ENCODE data around the gene NRG3.
"Not testable (repeated sequence)": the region's sequence is repeated elsewhere in the genome, so short reads cannot be mapped to it uniquely, and the experiment has no call there.

Gene NRG3

DNA sequence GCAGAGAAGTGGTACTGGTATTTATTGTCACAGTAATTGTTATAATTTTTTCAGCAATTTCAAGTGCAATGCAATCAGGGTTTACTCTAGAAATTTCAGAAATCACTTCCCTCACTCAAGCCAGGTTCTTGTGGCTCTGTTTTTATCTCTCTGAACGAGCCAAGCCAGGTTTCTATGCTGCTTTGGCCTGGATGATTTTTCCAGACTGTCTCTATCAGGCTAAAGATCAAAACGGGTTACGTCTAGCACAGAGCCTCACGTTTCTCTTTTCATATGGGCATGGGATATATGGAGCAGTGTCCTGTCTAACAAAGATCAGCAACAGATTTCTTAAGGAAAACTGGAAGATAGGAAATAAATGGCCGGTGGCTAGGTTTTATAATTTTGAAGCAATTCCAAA is 1105.3 kb downstream of the NRG3 start:
- no peak overlapping the region for H3K4me3 ChIP-seq (ENCODE audit: low read depth, low read length)
- DNase-seq (ENCODE audit: low read depth), result no peak
- TF ChIP-seq, protein P1, sequence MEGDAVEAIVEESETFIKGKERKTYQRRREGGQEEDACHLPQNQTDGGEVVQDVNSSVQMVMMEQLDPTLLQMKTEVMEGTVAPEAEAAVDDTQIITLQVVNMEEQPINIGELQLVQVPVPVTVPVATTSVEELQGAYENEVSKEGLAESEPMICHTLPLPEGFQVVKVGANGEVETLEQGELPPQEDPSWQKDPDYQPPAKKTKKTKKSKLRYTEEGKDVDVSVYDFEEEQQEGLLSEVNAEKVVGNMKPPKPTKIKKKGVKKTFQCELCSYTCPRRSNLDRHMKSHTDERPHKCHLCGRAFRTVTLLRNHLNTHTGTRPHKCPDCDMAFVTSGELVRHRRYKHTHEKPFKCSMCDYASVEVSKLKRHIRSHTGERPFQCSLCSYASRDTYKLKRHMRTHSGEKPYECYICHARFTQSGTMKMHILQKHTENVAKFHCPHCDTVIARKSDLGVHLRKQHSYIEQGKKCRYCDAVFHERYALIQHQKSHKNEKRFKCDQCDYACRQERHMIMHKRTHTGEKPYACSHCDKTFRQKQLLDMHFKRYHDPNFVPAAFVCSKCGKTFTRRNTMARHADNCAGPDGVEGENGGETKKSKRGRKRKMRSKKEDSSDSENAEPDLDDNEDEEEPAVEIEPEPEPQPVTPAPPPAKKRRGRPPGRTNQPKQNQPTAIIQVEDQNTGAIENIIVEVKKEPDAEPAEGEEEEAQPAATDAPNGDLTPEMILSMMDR (IDR thresholded peaks at IDR 0.05; ENCODE audit: insufficient read depth, low read depth, low read length, missing control alignments), result no peak

DNA sequence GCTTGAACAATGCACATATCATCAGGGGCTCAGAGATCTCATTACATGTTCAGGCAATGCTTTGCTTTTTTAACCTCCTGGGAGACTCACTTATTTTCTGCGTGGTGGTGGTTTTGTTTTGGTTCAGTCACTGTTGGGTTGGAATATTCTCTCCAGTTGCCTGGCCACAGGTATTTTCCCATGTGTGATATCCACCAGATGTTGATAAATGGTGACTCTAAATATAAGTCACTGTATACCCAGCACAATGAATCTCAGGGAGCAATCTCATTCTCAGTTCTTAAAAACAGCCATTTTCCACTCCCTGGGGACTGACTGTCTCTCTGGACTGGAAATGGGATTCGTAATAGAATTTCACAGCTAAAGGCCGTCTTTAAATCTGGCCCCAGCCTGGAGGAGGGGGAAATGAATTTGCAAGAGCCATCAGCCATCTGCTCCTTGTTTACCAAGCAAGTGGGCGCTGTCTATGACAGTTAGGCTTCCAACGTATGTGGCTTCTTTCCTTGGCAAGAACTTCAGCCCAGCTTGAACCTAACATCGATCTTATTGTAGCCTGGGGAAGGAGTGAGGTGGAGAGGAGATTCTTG is 1106.2 kb downstream of the NRG3 start:
- no peak for DNase-seq (ENCODE audit: low read depth)
- TF ChIP-seq, protein P1 (IDR thresholded peaks at IDR 0.05; ENCODE audit: insufficient read depth, low read depth, low read length, missing control alignments), result no peak
- H3K4me3 ChIP-seq (ENCODE audit: low read depth, low read length), result no peak overlapping the region

DNA sequence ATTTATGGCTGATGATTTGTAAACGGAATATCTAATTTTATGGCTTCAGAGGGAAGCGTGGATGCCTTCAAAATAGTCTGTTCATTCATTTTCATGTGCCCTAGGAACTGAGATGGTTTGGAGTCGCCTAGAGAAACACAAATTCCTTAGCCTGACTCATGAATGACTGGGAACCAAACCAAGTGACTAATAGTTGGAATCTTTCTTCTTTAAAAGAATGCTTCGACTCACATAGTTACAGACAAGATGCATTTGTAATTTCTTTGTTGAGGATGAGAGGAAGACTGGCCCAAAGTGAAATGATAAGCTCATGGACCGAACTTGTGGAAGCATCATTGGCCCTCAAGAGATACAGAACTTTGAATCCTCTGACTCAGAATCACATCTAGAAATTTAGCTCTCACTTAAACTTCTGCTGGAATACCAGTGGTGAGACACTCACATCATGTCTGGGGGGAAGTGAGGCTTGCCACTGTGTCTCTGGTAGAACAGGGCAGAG is 1107.2 kb downstream of the NRG3 start:
- DNase-seq (ENCODE audit: low read depth), result no peak
- TF ChIP-seq, protein P1 (IDR thresholded peaks at IDR 0.05; ENCODE audit: insufficient read depth, low read depth, low read length, missing control alignments), result no peak
- H3K4me3 ChIP-seq (ENCODE audit: low read depth, low read length), result no peak overlapping the region

DNA sequence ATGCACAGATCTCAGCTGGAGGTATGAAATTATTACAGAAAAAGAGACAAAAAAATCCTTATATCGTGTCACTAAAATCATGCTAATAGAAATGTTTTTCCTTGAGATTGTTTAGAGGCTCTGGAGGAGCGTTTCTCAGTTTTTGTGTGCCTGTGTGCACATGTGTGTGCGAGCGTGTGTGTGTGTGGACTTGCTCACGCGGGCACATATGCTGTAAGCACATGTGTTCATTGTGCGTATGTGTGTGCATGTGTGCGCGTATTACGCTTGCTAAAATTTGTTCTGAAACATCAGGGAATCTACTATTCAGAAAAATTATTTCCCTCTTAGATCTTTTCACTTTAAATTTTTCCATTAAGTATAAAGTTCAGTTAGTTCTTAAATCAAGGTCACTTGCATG is 1111.2 kb downstream of the NRG3 start:
- H3K4me3 ChIP-seq (ENCODE audit: low read depth, low read length), result no peak overlapping the region
- no peak for DNase-seq (ENCODE audit: low read depth)
- TF ChIP-seq, protein P1 (IDR thresholded peaks at IDR 0.05; ENCODE audit: insufficient read depth, low read depth, low read length, missing control alignments), result no peak

DNA sequence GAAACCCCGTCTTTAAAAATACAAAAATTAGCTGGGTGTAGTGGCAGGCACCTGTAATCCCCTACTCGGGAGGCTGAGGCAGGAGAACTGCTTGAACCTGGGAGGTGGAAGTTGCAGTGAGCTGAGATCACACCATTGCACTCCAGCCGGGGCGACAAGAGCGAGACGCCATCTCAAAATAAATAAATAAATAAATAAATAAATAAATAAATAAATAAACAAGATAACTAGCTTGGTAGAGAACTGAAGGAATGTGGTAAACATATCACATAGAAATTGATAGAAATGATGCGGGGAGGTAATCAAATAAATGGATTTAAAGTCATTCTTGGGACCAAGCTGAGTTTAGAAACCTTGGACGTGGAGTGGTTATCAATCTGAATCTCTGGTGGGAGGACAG is 1131.5 kb downstream of the NRG3 start:
- not testable (repeated sequence) for H3K4me3 ChIP-seq (ENCODE audit: low read depth, low read length); DNase-seq (ENCODE audit: low read depth)

DNA sequence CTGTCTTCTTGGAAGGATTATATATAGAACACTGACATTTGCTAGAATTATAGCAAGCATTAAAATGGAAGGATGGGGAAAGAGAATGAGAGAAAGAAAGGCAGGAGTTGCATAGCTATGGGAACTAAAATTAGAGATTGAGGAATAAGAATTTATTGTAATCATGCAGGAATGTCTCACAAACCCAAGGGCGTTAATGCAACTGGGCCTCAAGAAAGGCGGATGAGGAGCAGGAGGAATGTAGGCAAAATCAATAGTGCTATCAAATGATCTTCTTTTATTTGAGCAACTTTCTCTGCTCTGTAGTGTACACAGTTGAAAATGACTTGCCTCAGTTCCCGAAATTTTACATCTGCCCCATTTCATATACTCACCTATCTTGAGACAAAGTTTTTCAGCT is 1132.5 kb downstream of the NRG3 start:
- no peak overlapping the region for H3K4me3 ChIP-seq (ENCODE audit: low read depth, low read length)
- no peak for DNase-seq (ENCODE audit: low read depth)
- TF ChIP-seq, protein P1 (IDR thresholded peaks at IDR 0.05; ENCODE audit: insufficient read depth, low read depth, low read length, missing control alignments), result no peak

DNA sequence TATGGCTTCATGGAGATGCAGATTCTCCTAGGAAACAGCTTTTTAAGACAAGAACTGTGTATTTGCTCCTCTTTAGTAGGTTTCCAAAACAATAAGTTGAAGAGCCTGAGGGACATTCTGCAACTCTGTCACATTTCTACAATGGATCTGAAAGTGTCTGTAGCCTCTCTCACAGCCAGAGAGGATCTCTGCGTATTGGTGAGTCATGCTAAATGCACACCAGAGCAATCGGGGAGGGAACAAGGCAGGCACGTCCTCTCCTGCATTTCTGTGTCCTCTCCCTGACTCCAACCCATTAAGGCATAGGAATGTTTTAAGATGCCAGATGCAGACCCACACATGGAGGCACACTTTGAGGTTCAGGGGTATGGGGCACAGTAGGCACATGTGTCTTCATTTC is 1137.9 kb downstream of the NRG3 start:
- DNase-seq (ENCODE audit: low read depth), result no peak
- no peak overlapping the region for H3K4me3 ChIP-seq (ENCODE audit: low read depth, low read length)
- TF ChIP-seq, protein P1 (IDR thresholded peaks at IDR 0.05; ENCODE audit: insufficient read depth, low read depth, low read length, missing control alignments), result no peak

All from GM12865 (cell line).